Gastroesophageal sphincter (tissue), 4 donors: ENCODE data around the gene CDK8. TPM values are rescaled to one million over a fixed set of nuclear protein-coding genes. Genes with fewer than 3 reads are reported as not detected.

Experiments
- ATAC-seq: fragments of 150-250 bp; one replicate; pipeline ENCODE4 v1.9.1; 2016; ENCODE audit warnings: mild to moderate bottlenecking, moderate library complexity
- H3K27ac ChIP-seq, 4 donors: fragments of 200-600 bp; sonication (generic) in 3 of 4; 1 replicate in 3 of 4; 2 replicates in 1 of 4; pipeline ENCODE4 v1.5.1; 2016 to 2019
- H3K27me3 ChIP-seq: fragments of 200-600 bp; sonication (generic); one replicate; pipeline ENCODE4 v1.5.1; 2019
- H3K36me3 ChIP-seq, 2 donors: fragments of 200-600 bp; sonication (generic); one replicate each; pipeline ENCODE4 v1.5.1; 2019; ENCODE audit warnings: control low read depth in 1 of 2
- H3K4me1 ChIP-seq, 3 donors: fragments of 200-600 bp; sonication (generic); 1 replicate in 2 of 3; 2 replicates in 1 of 3; pipeline ENCODE4 v1.5.1; 2016 to 2019; ENCODE audit warnings: control low read depth in 2 of 3
- H3K4me3 ChIP-seq, 2 donors: fragments of 200-600 bp; sonication (generic); one replicate each; pipeline ENCODE4 v1.5.1; 2019; ENCODE audit warnings: mild to moderate bottlenecking in 1 of 2, moderate library complexity in 1 of 2
- H3K9me3 ChIP-seq, 3 donors: fragments of 200-600 bp; sonication (generic); one replicate each; pipeline ENCODE4 v1.5.1; 2017 to 2019; ENCODE audit warnings: control low read depth in 2 of 3
- EP300 ChIP-seq: sonication (generic); formaldehyde crosslinking; IDR thresholded peaks from one replicate; pipeline ENCODE4 v1.6.1; 2017; ENCODE audit warnings: antibody characterized with exemption, mild to moderate bottlenecking
- POLR2A ChIP-seq, 2 donors: fragments of 450-650 bp; IDR thresholded peaks; one replicate each; pipeline ENCODE4 v1.6.1; 2017; ENCODE audit warnings: antibody characterized with exemption in 2 of 2, mild to moderate bottlenecking in 2 of 2, moderate library complexity in 1 of 2
- POLR2AphosphoS5 ChIP-seq: sonication (generic); formaldehyde crosslinking; IDR thresholded peaks from one replicate; pipeline ENCODE4 v1.6.1; 2017; ENCODE audit warnings: antibody characterized with exemption
- WGBS, 2 donors: methylation state at CpG; one replicate each; pipeline ENCODE4 v1.1.5; 2018; ENCODE audit warnings: low coverage in 1 of 2; 5-methylcytosine and 5-hydroxymethylcytosine counted together
- total RNA-seq, 4 donors: library from RNA; depleted of rRNA; stranded (reverse); fragments of >200 nt; gene quantifications; one replicate each; pipeline ENCODE4 v1.1.0, GENCODE V29; 2016
- TF ChIP-seq, protein P1 (sequence below), 4 experiments: fragments of 200-600 bp in 2 of 4; fragments of 450-650 bp in 2 of 4; sonication (generic) in 1 of 4; IDR thresholded peaks; one replicate each; pipeline ENCODE4 v1.5.1; 2017 to 2019; ENCODE audit warnings: antibody characterized with exemption in 4 of 4, mild to moderate bottlenecking in 2 of 4, moderate library complexity in 2 of 4

CDK8 gene
- total RNA-seq, 4 donors from 2014 or later: 16.2 to 25.5 (median 23.3) TPM

DNA sequence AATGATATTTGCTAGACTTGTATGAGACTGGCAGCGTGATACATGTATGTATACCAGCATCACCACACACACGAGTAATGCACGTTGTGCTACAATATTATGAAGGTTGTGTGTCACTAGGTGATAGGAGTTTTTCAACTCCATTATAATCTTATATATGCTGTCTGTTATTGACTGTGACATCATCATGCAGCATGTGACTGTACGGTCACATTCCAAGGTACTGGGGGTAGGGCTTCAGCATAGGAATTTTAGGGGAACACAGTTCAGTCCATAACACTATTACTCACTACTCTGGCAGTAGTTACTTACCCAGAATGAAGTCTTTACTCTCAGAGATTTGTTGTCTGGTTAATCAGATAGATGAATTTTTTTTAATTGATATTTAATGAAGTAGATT lies 91.1 kb downstream of the CDK8 start:
- Histone ChIP-seq H3K36me3 (peaks cover 3 to 24% of the 10 kb centered on the region in 2 donors), H3K4me3 (no peak overlapping the region), H3K27ac (no peak overlapping the region), H3K9me3 (no peaks in the 10 kb centered on the region), H3K27me3 (no peaks in the 10 kb centered on the region), H3K4me1 (no peaks in the 10 kb centered on the region)
- no peak for ATAC-seq
- no peak for TF ChIP-seq POLR2A (IDR thresholded peaks at IDR 0.05)
- TF ChIP-seq EP300: no peak
- TF ChIP-seq, protein P1, sequence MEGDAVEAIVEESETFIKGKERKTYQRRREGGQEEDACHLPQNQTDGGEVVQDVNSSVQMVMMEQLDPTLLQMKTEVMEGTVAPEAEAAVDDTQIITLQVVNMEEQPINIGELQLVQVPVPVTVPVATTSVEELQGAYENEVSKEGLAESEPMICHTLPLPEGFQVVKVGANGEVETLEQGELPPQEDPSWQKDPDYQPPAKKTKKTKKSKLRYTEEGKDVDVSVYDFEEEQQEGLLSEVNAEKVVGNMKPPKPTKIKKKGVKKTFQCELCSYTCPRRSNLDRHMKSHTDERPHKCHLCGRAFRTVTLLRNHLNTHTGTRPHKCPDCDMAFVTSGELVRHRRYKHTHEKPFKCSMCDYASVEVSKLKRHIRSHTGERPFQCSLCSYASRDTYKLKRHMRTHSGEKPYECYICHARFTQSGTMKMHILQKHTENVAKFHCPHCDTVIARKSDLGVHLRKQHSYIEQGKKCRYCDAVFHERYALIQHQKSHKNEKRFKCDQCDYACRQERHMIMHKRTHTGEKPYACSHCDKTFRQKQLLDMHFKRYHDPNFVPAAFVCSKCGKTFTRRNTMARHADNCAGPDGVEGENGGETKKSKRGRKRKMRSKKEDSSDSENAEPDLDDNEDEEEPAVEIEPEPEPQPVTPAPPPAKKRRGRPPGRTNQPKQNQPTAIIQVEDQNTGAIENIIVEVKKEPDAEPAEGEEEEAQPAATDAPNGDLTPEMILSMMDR (IDR thresholded peaks at IDR 0.05): no peak
- no peak for TF ChIP-seq POLR2AphosphoS5
- 90 to 98% methylated on average over 4 of the region's 4 CpGs for WGBS, 2 donors

DNA sequence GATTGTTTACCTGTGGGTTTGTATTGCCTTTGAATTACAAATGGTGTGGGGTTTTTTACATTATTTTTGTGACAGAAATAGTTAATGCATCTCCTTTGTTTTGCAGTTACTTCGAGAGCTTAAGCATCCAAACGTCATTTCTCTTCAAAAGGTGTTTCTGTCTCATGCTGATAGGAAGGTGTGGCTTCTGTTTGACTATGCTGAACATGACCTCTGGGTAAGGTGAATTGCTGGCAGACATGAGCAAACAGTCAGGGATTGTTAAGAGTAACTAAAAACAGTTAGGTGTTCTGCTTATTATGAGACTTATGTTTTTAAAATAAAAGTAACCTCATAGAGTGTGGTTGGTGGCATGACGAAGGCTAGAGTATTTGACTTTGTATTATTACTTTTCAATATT lies 95.0 kb downstream of the CDK8 start:
- no peak for TF ChIP-seq EP300
- TF ChIP-seq, protein P1 (IDR thresholded peaks at IDR 0.05): no peak
- no peak for TF ChIP-seq POLR2AphosphoS5
- TF ChIP-seq POLR2A (IDR thresholded peaks at IDR 0.05): no peak
- ATAC-seq: no peak
- H3K9me3 ChIP-seq: no peaks in the 10 kb centered on the region
- H3K27ac ChIP-seq: no peak overlapping the region
- no peaks in the 10 kb centered on the region for H3K27me3 ChIP-seq
- no peak overlapping the region for H3K4me3 ChIP-seq
- no peaks in the 10 kb centered on the region for H3K4me1 ChIP-seq
- H3K36me3 ChIP-seq: peaks cover 3 to 18% of the 10 kb centered on the region in 2 donors
- WGBS, 2 donors: 71 to 83% methylated on average over 2 to 3 of the region's 3 CpGs

DNA sequence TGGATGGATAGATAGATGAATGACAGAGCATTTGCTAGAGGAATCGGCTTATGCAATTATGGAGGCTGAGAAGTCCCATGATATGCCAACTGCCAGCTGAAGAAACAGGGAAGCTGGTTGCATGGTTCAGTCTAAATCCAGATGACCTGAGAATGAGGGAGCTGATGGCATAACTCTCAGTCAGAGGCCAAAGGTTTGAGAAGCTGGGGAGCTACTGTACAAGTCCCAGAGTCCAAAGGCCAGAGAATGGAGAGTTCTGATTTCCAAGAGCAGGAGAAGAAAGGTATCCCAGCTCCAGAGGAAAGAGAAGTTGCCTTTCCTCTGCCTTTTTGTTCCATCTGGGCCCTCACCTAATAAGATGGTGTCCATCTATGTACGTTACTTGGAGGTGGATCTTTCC lies 108.3 kb downstream of the CDK8 start:
- no peak overlapping the region for H3K27ac ChIP-seq
- WGBS, 2 donors: 94 to 100% methylated on average over 2 of the region's 2 CpGs
- no peaks in the 10 kb centered on the region for H3K4me1 ChIP-seq
- H3K9me3 ChIP-seq: no peaks in the 10 kb centered on the region
- ATAC-seq: no peak
- no peak for TF ChIP-seq POLR2AphosphoS5
- no peaks in the 10 kb centered on the region for H3K27me3 ChIP-seq
- no peak overlapping the region for H3K4me3 ChIP-seq
- H3K36me3 ChIP-seq: peaks cover 0 to 13% of the 10 kb centered on the region in 2 donors

DNA sequence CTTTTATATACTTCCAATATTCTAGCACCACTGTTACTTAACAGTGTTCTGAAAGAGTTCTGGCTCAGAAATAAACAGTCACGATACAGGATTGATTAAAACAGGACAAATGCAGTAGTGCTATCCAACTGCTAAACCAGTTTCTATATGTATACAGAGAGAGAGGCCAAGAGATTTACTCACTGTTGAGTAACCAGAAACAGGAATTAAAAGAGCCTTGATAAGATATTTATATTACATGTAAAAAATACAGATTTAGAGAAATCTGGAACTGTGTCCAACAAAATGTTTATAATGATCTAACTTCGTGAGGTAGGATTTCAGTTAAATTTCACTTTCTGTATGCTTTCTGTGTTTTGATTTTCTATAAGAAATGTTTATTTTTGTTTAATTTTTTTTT lies 116.6 kb downstream of the CDK8 start:
- Histone ChIP-seq H3K9me3 (no peaks in the 10 kb centered on the region), H3K4me1 (no peaks in the 10 kb centered on the region), H3K27ac (no peak overlapping the region), H3K4me3 (no peak overlapping the region), H3K36me3 (peaks cover 0 to 4% of the 10 kb centered on the region in 2 donors), H3K27me3 (no peaks in the 10 kb centered on the region)
- WGBS, 2 donors: 31 to 35% methylated on average over 2 of the region's 2 CpGs
- TF ChIP-seq POLR2AphosphoS5: no peak
- TF ChIP-seq, protein P1 (IDR thresholded peaks at IDR 0.05): no peak
- ATAC-seq: no peak

DNA sequence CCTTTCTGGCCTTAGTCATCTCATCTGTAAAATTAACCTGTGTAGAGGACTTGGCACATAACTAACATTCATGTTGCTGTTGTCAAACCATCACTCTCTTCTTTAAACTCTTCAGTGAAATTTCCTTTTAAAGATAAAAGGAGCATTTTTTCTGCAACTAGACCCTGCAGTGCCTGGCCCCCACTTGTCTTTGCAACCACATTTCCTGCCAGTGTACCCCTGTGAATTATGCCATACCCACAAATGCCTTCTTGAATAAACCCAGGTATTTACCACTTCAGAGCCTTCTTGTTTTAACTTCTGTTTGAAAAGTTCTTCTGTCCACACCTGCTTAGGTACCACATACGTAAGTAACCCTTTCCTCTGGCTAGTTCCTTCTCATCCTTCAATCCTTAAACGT lies 118.8 kb downstream of the CDK8 start:
- H3K36me3 ChIP-seq: peaks cover 0 to 4% of the 10 kb centered on the region in 2 donors
- WGBS, 2 donors: 92 to 95% methylated on average over 2 of the region's 2 CpGs
- no peak overlapping the region for H3K27ac ChIP-seq
- no peaks in the 10 kb centered on the region for H3K9me3 ChIP-seq
- H3K4me1 ChIP-seq: no peaks in the 10 kb centered on the region
- H3K4me3 ChIP-seq: no peak overlapping the region
- TF ChIP-seq EP300: no peak
- TF ChIP-seq POLR2A (IDR thresholded peaks at IDR 0.05): no peak
- TF ChIP-seq, protein P1 (IDR thresholded peaks at IDR 0.05): no peak
- no peak for TF ChIP-seq POLR2AphosphoS5
- ATAC-seq: no peak
- H3K27me3 ChIP-seq: no peaks in the 10 kb centered on the region

DNA sequence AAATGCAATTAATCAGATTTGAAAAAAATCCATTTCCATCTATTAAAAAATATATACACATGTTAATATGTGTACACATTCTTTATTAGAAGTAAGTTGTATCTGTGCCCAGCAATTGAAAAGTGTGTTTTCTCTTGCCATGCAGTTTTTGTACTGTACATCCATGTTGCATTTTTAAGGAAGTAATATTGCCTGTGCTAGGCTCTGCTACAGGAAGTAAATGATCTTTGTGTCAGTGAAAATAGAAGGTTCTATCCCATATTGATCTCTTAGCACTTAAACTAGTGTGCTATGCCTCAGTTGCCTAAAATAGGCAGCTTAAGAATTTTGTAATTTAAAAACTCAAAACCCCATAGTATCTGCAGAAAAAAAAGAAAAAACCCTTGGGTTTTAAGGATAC lies 122.5 kb downstream of the CDK8 start:
- Histone ChIP-seq H3K4me3 (no peak overlapping the region), H3K36me3 (peaks cover 0 to 2% of the 10 kb centered on the region in 2 donors), H3K27ac (no peak overlapping the region), H3K27me3 (no peaks in the 10 kb centered on the region), H3K9me3 (no peaks in the 10 kb centered on the region), H3K4me1 (no peaks in the 10 kb centered on the region)
- TF ChIP-seq, protein P1 (IDR thresholded peaks at IDR 0.05): no peak
- TF ChIP-seq POLR2A (IDR thresholded peaks at IDR 0.05) (no peak), EP300 (no peak), POLR2AphosphoS5 (no peak)
- no peak for ATAC-seq
